WTC11 (cell line): ENCODE data around the gene PRPSAP2. TPM values are rescaled to one million over a fixed set of nuclear protein-coding genes. Genes with fewer than 3 reads are reported as not detected.

ENCODE experiments used
- ATAC-seq: fragments of 200-7000 bp; cut with Tn5 transposase; 2 replicates; pipeline ENCODE4 v1.10.0; 2021; ENCODE audit warnings: mild to moderate bottlenecking, moderate library complexity
- CTCF ChIA-PET: fragments of 300-600 bp; sonication (Branson Sonifier 250); formaldehyde crosslinking; loops from one replicate; lab custom pipeline; 2021; ENCODE audit warnings: antibody characterized with exemption; lab: Charles Lee
- POLR2A ChIA-PET: fragments of 350-600 bp; sonication (Branson Sonifier 250); formaldehyde crosslinking; loops from one replicate; lab custom pipeline; 2021; ENCODE audit warnings: antibody characterized with exemption; lab: Charles Lee
- DNase-seq: peaks from one replicate; pipeline ENCODE4 v3.0.0; 2021; ENCODE audit warnings: low spot score
- H3K27ac Mint-ChIP-seq: 2 replicates; pipeline ENCODE4 v1.8.0; 2021; ENCODE audit warnings: mixed read lengths
- H3K27me3 Mint-ChIP-seq: 2 replicates; pipeline ENCODE4 v1.8.0; 2021; ENCODE audit warnings: low read depth, mild to moderate bottlenecking, moderate library complexity, mixed read lengths
- H3K36me3 Mint-ChIP-seq: 2 replicates; pipeline ENCODE4 v1.8.0; 2021; ENCODE audit warnings: mixed read lengths
- H3K4me1 Mint-ChIP-seq: 2 replicates; pipeline ENCODE4 v1.8.0; 2022; ENCODE audit warnings: mixed read lengths
- H3K4me3 Mint-ChIP-seq: 2 replicates; pipeline ENCODE4 v1.8.0; 2021; ENCODE audit warnings: mild to moderate bottlenecking, moderate library complexity, mixed read lengths
- H3K9me3 Mint-ChIP-seq: 2 replicates; pipeline ENCODE4 v1.8.0; 2021; ENCODE audit warnings: mixed read lengths
- ARID4B ChIP-seq: sonication (generic); formaldehyde crosslinking; IDR thresholded peaks from 2 replicates; pipeline ENCODE4 v1.8.0; 2023; ENCODE audit warnings: missing genetic modification reagents, mild to moderate bottlenecking, borderline replicate concordance
- CREM ChIP-seq: sonication (generic); formaldehyde crosslinking; IDR thresholded peaks from 2 replicates; pipeline ENCODE4 v1.8.1; 2022; ENCODE audit warnings: mild to moderate bottlenecking, missing genetic modification reagents, moderate library complexity
- FOXP1 ChIP-seq: sonication (generic); formaldehyde crosslinking; IDR thresholded peaks from 2 replicates; pipeline ENCODE4 v1.8.0; 2022; ENCODE audit warnings: missing genetic modification reagents, mild to moderate bottlenecking, moderate library complexity, borderline replicate concordance
- JAZF1 ChIP-seq: fragments of 250-450 bp; sonication (Bioruptor Pico); IDR thresholded peaks from 2 replicates; pipeline ENCODE4 v1.9.0; 2021; ENCODE audit warnings: moderate library complexity, mild to moderate bottlenecking, inconsistent platforms
- NFATC4 ChIP-seq: fragments of 250-450 bp; sonication (Bioruptor Pico); IDR thresholded peaks from 2 replicates; pipeline ENCODE4 v1.9.0; 2021; ENCODE audit warnings: mild to moderate bottlenecking
- NFE2L1 ChIP-seq: sonication (generic); formaldehyde crosslinking; IDR thresholded peaks from 2 replicates; pipeline ENCODE4 v1.8.1; 2023; ENCODE audit warnings: missing genetic modification reagents
- PRRX2 ChIP-seq: fragments of 250-450 bp; sonication (Bioruptor Pico); IDR thresholded peaks from 2 replicates; pipeline ENCODE4 v1.8.0; 2021; ENCODE audit warnings: mild to moderate bottlenecking
- RORB ChIP-seq: fragments of 250-450 bp; sonication (Bioruptor Pico); IDR thresholded peaks from 2 replicates; pipeline ENCODE4 v1.9.0; 2021; ENCODE audit warnings: mild to moderate bottlenecking
- ZNF219 ChIP-seq: sonication (generic); formaldehyde crosslinking; IDR thresholded peaks from 2 replicates; pipeline ENCODE4 v1.8.0; 2023; ENCODE audit warnings: missing genetic modification reagents, mild to moderate bottlenecking, borderline replicate concordance
- ZNF263 ChIP-seq: sonication (generic); formaldehyde crosslinking; IDR thresholded peaks from 2 replicates; pipeline ENCODE4 v1.8.1; 2022; ENCODE audit warnings: low read depth, mild to moderate bottlenecking, moderate library complexity, missing genetic modification reagents
- ZNF281 ChIP-seq: sonication (generic); formaldehyde crosslinking; IDR thresholded peaks from 2 replicates; pipeline ENCODE4 v1.8.0; 2023; ENCODE audit warnings: mild to moderate bottlenecking, missing genetic modification reagents
- ZNF396 ChIP-seq: fragments of 250-450 bp; sonication (Bioruptor Pico); IDR thresholded peaks from 2 replicates; pipeline ENCODE4 v1.8.0; 2021; ENCODE audit warnings: mild to moderate bottlenecking, moderate library complexity, borderline replicate concordance
- ZNF512 ChIP-seq: sonication (generic); formaldehyde crosslinking; IDR thresholded peaks from 2 replicates; pipeline ENCODE4 v1.8.1; 2022; ENCODE audit warnings: missing genetic modification reagents, borderline replicate concordance
- total RNA-seq: library from RNA; stranded (reverse); gene quantifications from 3 replicates; pipeline ENCODE4 v1.2.3, GENCODE V29; 2021
- TF ChIP-seq, protein P1 (sequence below): sonication (generic); formaldehyde crosslinking; IDR thresholded peaks from 2 replicates; pipeline ENCODE4 v1.8.1; 2023; ENCODE audit warnings: mild to moderate bottlenecking, missing genetic modification reagents, moderate library complexity
- TF ChIP-seq, protein P2 (sequence below): sonication (generic); formaldehyde crosslinking; IDR thresholded peaks from 2 replicates; pipeline ENCODE4 v1.8.0; 2023; ENCODE audit warnings: missing genetic modification reagents
- TF ChIP-seq, protein P3 (sequence below): sonication (generic); formaldehyde crosslinking; IDR thresholded peaks from 2 replicates; pipeline ENCODE4 v1.8.1; 2022; ENCODE audit warnings: low read depth, mild to moderate bottlenecking, moderate library complexity, missing genetic modification reagents, borderline replicate concordance
- TF ChIP-seq, protein P4 (sequence below): sonication (generic); formaldehyde crosslinking; IDR thresholded peaks from 2 replicates; pipeline ENCODE4 v1.8.1; 2022; ENCODE audit warnings: low read depth, missing genetic modification reagents, borderline replicate concordance

Gene PRPSAP2
- total RNA-seq, 1 experiment from 2014 or later, result 50.9 TPM

- TF ChIP-seq ARID4B, result no peak
- TF ChIP-seq, protein P1, sequence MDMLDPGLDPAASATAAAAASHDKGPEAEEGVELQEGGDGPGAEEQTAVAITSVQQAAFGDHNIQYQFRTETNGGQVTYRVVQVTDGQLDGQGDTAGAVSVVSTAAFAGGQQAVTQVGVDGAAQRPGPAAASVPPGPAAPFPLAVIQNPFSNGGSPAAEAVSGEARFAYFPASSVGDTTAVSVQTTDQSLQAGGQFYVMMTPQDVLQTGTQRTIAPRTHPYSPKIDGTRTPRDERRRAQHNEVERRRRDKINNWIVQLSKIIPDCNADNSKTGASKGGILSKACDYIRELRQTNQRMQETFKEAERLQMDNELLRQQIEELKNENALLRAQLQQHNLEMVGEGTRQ (CRISPR knock-in tag), result no peak
- TF ChIP-seq JAZF1 (CRISPR knock-in tag), result no peak
- TF ChIP-seq ZNF263 (CRISPR knock-in tag), result no peak
- no peak for TF ChIP-seq ZNF219
- no peak for TF ChIP-seq FOXP1
- TF ChIP-seq, protein P2, sequence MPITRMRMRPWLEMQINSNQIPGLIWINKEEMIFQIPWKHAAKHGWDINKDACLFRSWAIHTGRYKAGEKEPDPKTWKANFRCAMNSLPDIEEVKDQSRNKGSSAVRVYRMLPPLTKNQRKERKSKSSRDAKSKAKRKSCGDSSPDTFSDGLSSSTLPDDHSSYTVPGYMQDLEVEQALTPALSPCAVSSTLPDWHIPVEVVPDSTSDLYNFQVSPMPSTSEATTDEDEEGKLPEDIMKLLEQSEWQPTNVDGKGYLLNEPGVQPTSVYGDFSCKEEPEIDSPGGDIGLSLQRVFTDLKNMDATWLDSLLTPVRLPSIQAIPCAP (CRISPR knock-in tag), result no peak
Measured at GRCh38 chr17:18974407-18975149, 116.6 kb downstream of the PRPSAP2 start (continued).

DNA sequence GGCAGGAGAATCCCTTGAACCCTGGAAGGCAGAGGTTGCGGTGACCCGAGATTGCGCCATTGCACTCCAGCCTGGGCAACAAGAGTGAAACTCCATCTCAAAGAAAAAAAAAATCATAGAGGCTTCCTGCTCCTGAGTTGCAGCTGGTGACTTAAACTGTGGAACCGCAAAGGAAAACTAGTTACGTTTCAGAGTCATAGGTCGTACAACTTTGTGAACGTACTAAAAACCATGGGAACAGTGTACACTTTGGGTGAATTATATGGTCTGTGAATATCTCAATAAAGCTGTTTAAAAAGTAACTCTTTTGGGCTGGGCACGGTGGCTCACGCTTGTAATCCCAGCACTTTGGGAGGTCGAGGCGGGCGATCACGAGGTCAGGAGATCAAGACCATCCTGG, 117.7 kb downstream of the PRPSAP2 start:
- no peaks in the 10 kb centered on the region for H3K9me3 Mint-ChIP-seq
- H3K4me3 Mint-ChIP-seq, result no peak overlapping the region
- no peaks in the 10 kb centered on the region for H3K4me1 Mint-ChIP-seq
- POLR2A ChIA-PET, result interaction anchor here (0.6 kb wide), 1 partner anchor 21 kb away, joined by 3 read pairs; no protein-coding TSS in a partner anchor
- ATAC-seq (no peak), DNase-seq (no peak)
- peaks cover 26% of the 10 kb centered on the region for H3K36me3 Mint-ChIP-seq
- H3K27ac Mint-ChIP-seq, result no peak overlapping the region
- no peaks in the 10 kb centered on the region for H3K27me3 Mint-ChIP-seq
- CTCF ChIA-PET, result no interaction called here
- TF ChIP-seq ZNF281 (CRISPR knock-in tag) (no peak), PRRX2 (no peak), CREM (no peak), ARID4B (no peak), ZNF396 (CRISPR knock-in tag) (no peak), ZNF512 (no peak), NFE2L1 (CRISPR knock-in tag) (no peak), NFATC4 (no peak), JAZF1 (CRISPR knock-in tag) (no peak), RORB (no peak)
- TF ChIP-seq, protein P3, sequence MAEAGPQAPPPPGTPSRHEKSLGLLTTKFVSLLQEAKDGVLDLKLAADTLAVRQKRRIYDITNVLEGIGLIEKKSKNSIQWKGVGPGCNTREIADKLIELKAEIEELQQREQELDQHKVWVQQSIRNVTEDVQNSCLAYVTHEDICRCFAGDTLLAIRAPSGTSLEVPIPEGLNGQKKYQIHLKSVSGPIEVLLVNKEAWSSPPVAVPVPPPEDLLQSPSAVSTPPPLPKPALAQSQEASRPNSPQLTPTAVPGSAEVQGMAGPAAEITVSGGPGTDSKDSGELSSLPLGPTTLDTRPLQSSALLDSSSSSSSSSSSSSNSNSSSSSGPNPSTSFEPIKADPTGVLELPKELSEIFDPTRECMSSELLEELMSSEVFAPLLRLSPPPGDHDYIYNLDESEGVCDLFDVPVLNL (CRISPR knock-in tag), result no peak
- TF ChIP-seq, protein P4, sequence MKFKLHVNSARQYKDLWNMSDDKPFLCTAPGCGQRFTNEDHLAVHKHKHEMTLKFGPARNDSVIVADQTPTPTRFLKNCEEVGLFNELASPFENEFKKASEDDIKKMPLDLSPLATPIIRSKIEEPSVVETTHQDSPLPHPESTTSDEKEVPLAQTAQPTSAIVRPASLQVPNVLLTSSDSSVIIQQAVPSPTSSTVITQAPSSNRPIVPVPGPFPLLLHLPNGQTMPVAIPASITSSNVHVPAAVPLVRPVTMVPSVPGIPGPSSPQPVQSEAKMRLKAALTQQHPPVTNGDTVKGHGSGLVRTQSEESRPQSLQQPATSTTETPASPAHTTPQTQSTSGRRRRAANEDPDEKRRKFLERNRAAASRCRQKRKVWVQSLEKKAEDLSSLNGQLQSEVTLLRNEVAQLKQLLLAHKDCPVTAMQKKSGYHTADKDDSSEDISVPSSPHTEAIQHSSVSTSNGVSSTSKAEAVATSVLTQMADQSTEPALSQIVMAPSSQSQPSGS, result no peak
